SK-N-SH (cell line): ENCODE data around the gene NTPCR. TPM values are rescaled to one million over a fixed set of nuclear protein-coding genes. Genes with fewer than 3 reads are reported as not detected.

Experiments
- CTCF ChIA-PET: fragments of 300-600, 350-600 bp; formaldehyde crosslinking; extraction: SDS; loops from one replicate; lab custom pipeline; 2021; lab: Yijun Ruan, JAX
- POLR2A ChIA-PET: fragments of 350-600 bp; sonication (Branson Sonifier 250); formaldehyde crosslinking; extraction: SDS; loops from one replicate; lab custom pipeline; 2020; ENCODE audit warnings: antibody characterized with exemption, inconsistent platforms; lab: Yijun Ruan, JAX
- DNase-seq: peaks from one replicate; pipeline ENCODE4 v3.0.0; 2012
- H2AFZ ChIP-seq: fragments of 200-600 bp; sonication (generic); 2 replicates; pipeline ENCODE4 v1.8.1; 2016; ENCODE audit warnings: antibody characterized with exemption, mild to moderate bottlenecking, low read depth
- H3F3A ChIP-seq: fragments of 200-600 bp; sonication (generic); replicated peaks from 2 replicates; pipeline ENCODE3; 2016; ENCODE audit warnings: antibody characterized with exemption, mild to moderate bottlenecking; ENCODE audit not compliant: insufficient read depth
- H3K27ac ChIP-seq, 2 experiments: fragments of 200-500 bp in 1 of 2; fragments of 200-600 bp in 1 of 2; sonication (Bioruptor generic) in 1 of 2; sonication (generic), shearing (Covaris generic) in 1 of 2; 2 replicates each; pipeline versions ENCODE4 v1.5.1 to v1.6.1; 2014 to 2016; ENCODE audit warnings: low read depth in 2 of 2, inconsistent platforms in 1 of 2, low read length in 1 of 2, mild to moderate bottlenecking in 1 of 2, mixed read lengths in 1 of 2
- H3K27me3 ChIP-seq: fragments of 200-600 bp; sonication (generic), shearing (Covaris generic); 2 replicates; pipeline ENCODE4 v1.6.1; 2016; ENCODE audit warnings: mixed run types; ENCODE audit not compliant: insufficient read depth
- H3K36me3 ChIP-seq, 2 experiments: fragments of 200-500 bp in 1 of 2; fragments of 200-600 bp in 1 of 2; sonication (Bioruptor generic) in 1 of 2; sonication (generic) in 1 of 2; replicated peaks in 1 of 2; 2 replicates each; pipeline versions ENCODE3 to v1.5.1; 2014 to 2016; ENCODE audit warnings: low read length in 1 of 2, mild to moderate bottlenecking in 1 of 2; ENCODE audit not compliant: insufficient read depth in 2 of 2, control insufficient read depth in 1 of 2
- H3K4me1 ChIP-seq, 2 experiments: fragments of 200-500 bp in 1 of 2; fragments of 200-600 bp in 1 of 2; sonication (Bioruptor generic) in 1 of 2; sonication (generic), shearing (Covaris generic) in 1 of 2; 2 replicates each; pipeline versions ENCODE4 v1.5.1 to v1.6.1; 2014 to 2016; ENCODE audit warnings: low read depth in 1 of 2, low read length in 1 of 2, mixed run types in 1 of 2; ENCODE audit not compliant: insufficient read depth in 2 of 2, control insufficient read depth in 1 of 2
- H3K4me2 ChIP-seq: fragments of 200-600 bp; sonication (generic), shearing (Covaris generic); 2 replicates; pipeline ENCODE4 v1.6.1; 2017; ENCODE audit warnings: mixed run types
- H3K4me3 ChIP-seq, 2 experiments: fragments of 200-500 bp in 1 of 2; fragments of 200-600 bp in 1 of 2; sonication (Bioruptor generic) in 1 of 2; sonication (generic), shearing (Covaris generic) in 1 of 2; 2 replicates each; pipeline versions ENCODE4 v1.5.1 to v1.8.1; 2014 to 2016; ENCODE audit warnings: low read depth in 2 of 2, inconsistent platforms in 1 of 2, low read length in 1 of 2, mild to moderate bottlenecking in 1 of 2, mixed read lengths in 1 of 2, moderate library complexity in 1 of 2
- H3K79me2 ChIP-seq: fragments of 200-600 bp; sonication (generic); 2 replicates; pipeline ENCODE4 v1.8.1; 2017; ENCODE audit warnings: mild to moderate bottlenecking; ENCODE audit not compliant: insufficient read depth
- H3K9ac ChIP-seq: fragments of 200-600 bp; sonication (generic); 2 replicates; pipeline ENCODE4 v1.6.1; 2017; ENCODE audit warnings: mixed run types
- H3K9me2 ChIP-seq: fragments of 200-600 bp; sonication (generic); 2 replicates; pipeline ENCODE4 v1.6.1; 2017; ENCODE audit warnings: mixed run types
- H3K9me3 ChIP-seq: fragments of 200-600 bp; sonication (generic); 2 replicates; pipeline ENCODE4 v1.6.1; 2017; ENCODE audit warnings: mixed run types, mild to moderate bottlenecking, moderate library complexity
- H4K20me1 ChIP-seq: fragments of 200-600 bp; sonication (generic); 2 replicates; pipeline ENCODE4 v1.6.1; 2017; ENCODE audit warnings: mild to moderate bottlenecking, mixed run types; ENCODE audit not compliant: insufficient read depth
- CHD2 ChIP-seq: fragments of 150-350 bp; IDR thresholded peaks from 2 replicates; pipeline ENCODE4 v1.6.1; 2018; ENCODE audit warnings: low read length; ENCODE audit not compliant: partially characterized antibody
- ELF1 ChIP-seq: IDR thresholded peaks from 2 replicates; pipeline ENCODE4 v1.4.0; 2012
- EP300 ChIP-seq, 2 experiments: IDR thresholded peaks; 2 replicates each; pipeline versions ENCODE4 v1.4.0 to v1.6.1; 2012; ENCODE audit warnings: borderline replicate concordance in 1 of 2, low read depth in 1 of 2, low read length in 1 of 2
- FOXJ3 ChIP-seq: sonication (generic); formaldehyde crosslinking; IDR thresholded peaks from 2 replicates; pipeline ENCODE4 v1.5.1; 2020; ENCODE audit warnings: mild to moderate bottlenecking, missing genetic modification reagents
- FOXM1 ChIP-seq: IDR thresholded peaks from 2 replicates; pipeline ENCODE4 v1.4.0; 2012; ENCODE audit warnings: low read depth, mild to moderate bottlenecking
- GATA2 ChIP-seq: sonication (generic); formaldehyde crosslinking; IDR thresholded peaks from 2 replicates; pipeline ENCODE4 v1.5.0; 2020; ENCODE audit warnings: mild to moderate bottlenecking, missing genetic modification reagents
- MXI1 ChIP-seq: IDR thresholded peaks from 2 replicates; pipeline ENCODE4 v1.6.1; 2012; ENCODE audit warnings: mild to moderate bottlenecking, low read depth, low read length, improper control_type of control experiment
- NFIC ChIP-seq: IDR thresholded peaks from 2 replicates; pipeline ENCODE4 v1.4.0; 2012; ENCODE audit warnings: borderline replicate concordance
- POLR2AphosphoS5 ChIP-seq: IDR thresholded peaks from 2 replicates; pipeline ENCODE4 v1.6.1; 2012; ENCODE audit warnings: low read depth, low read length
- RAD21 ChIP-seq: IDR thresholded peaks from 2 replicates; pipeline ENCODE4 v1.6.1; 2012; ENCODE audit warnings: mild to moderate bottlenecking, low read length
- RCOR1 ChIP-seq: fragments of 150-350 bp; IDR thresholded peaks from 2 replicates; pipeline ENCODE4 v1.6.1; 2017; ENCODE audit warnings: antibody characterized with exemption, low read length
- RFX5 ChIP-seq: IDR thresholded peaks from 2 replicates; pipeline ENCODE4 v1.6.1; 2012; ENCODE audit warnings: mild to moderate bottlenecking, improper control_type of control experiment, low read length
- SMC3 ChIP-seq: IDR thresholded peaks from 2 replicates; pipeline ENCODE4 v1.6.1; 2012; ENCODE audit warnings: low read depth, low read length, improper control_type of control experiment
- YY1 ChIP-seq: IDR thresholded peaks from 2 replicates; pipeline ENCODE4 v1.4.0; 2012; ENCODE audit warnings: low read depth, mild to moderate bottlenecking
- WGBS: methylation state at CpG from one replicate; pipeline ENCODE4 v1.1.6; 2017; ENCODE audit warnings: low lambda C conversion rate; 5-methylcytosine and 5-hydroxymethylcytosine counted together
- polyA plus RNA-seq, 3 experiments: library from polyadenylated mRNA; depleted of rRNA; stranded (reverse); fragments of >200 nt; gene quantifications; 2 replicates each; pipeline ENCODE4 v1.2.3, GENCODE V29; 2012
- TF ChIP-seq, protein P1 (sequence below): fragments of 150-350 bp; IDR thresholded peaks from 2 replicates; pipeline ENCODE4 v1.6.1; 2016; ENCODE audit warnings: mild to moderate bottlenecking, low read depth, low read length
- TF ChIP-seq, protein P2 (sequence below): fragments of 150-350 bp; IDR thresholded peaks from 2 replicates; pipeline ENCODE4 v1.6.1; 2017; ENCODE audit warnings: antibody characterized with exemption, low read length, low read depth, borderline replicate concordance
- TF ChIP-seq, protein P3 (sequence below): IDR thresholded peaks from 2 replicates; pipeline ENCODE4 v1.6.1; 2012; ENCODE audit warnings: mild to moderate bottlenecking, low read depth, low read length, moderate library complexity
- TF ChIP-seq, protein P4 (sequence below): IDR thresholded peaks from 2 replicates; pipeline ENCODE4 v1.4.0; 2012; ENCODE audit warnings: low read depth
- TF ChIP-seq, protein P5 (sequence below): IDR thresholded peaks from 2 replicates; pipeline ENCODE4 v1.4.0; 2012; ENCODE audit warnings: low read depth, borderline replicate concordance

NTPCR gene
- polyA plus RNA-seq, 1 of the 3 experiments (the other 2 are of a cell fraction), result 20.8 TPM

DNA sequence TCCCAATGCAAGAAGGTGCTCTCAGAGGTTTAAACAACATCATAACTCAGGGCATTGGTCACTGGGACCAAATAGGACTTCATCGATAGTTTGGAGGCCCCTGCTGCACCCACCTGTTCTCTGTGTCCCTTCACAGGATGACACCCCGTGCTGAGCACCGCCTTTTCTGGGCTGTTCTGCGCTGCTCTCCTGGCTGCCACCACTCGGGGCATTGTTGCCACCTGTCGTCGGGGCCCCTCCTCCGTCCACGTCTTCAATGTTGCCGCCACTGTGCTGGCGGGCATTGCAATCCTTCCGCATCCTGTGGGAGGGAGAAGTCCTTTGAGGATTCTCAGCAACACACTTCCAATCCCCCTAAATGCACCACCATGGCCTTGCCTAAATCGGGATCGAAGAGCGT is 47.7 kb downstream of the NTPCR start:
- CTCF ChIA-PET, result interaction anchor here (1.5 kb wide), 1 partner anchor 45 kb away, joined by 4 read pairs; no protein-coding TSS in a partner anchor
- TF ChIP-seq RAD21, result no peak
- TF ChIP-seq, protein P1, sequence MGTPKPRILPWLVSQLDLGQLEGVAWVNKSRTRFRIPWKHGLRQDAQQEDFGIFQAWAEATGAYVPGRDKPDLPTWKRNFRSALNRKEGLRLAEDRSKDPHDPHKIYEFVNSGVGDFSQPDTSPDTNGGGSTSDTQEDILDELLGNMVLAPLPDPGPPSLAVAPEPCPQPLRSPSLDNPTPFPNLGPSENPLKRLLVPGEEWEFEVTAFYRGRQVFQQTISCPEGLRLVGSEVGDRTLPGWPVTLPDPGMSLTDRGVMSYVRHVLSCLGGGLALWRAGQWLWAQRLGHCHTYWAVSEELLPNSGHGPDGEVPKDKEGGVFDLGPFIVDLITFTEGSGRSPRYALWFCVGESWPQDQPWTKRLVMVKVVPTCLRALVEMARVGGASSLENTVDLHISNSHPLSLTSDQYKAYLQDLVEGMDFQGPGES, result no peak
- TF ChIP-seq POLR2AphosphoS5, result no peak
- no peak for TF ChIP-seq RCOR1
- no peak for TF ChIP-seq ELF1
- TF ChIP-seq CHD2, result no peak
- no peak for TF ChIP-seq FOXJ3 (CRISPR knock-in tag)
- no peak for TF ChIP-seq EP300 (IDR thresholded peaks at IDR 0.05; ENCODE audit: borderline replicate concordance in 1 of 2, low read depth in 1 of 2, low read length in 1 of 2)
- TF ChIP-seq, protein P2, sequence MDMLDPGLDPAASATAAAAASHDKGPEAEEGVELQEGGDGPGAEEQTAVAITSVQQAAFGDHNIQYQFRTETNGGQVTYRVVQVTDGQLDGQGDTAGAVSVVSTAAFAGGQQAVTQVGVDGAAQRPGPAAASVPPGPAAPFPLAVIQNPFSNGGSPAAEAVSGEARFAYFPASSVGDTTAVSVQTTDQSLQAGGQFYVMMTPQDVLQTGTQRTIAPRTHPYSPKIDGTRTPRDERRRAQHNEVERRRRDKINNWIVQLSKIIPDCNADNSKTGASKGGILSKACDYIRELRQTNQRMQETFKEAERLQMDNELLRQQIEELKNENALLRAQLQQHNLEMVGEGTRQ, result no peak
- no peak for TF ChIP-seq RFX5
- no peak for TF ChIP-seq NFIC
- no peak for TF ChIP-seq YY1
- TF ChIP-seq, protein P3, sequence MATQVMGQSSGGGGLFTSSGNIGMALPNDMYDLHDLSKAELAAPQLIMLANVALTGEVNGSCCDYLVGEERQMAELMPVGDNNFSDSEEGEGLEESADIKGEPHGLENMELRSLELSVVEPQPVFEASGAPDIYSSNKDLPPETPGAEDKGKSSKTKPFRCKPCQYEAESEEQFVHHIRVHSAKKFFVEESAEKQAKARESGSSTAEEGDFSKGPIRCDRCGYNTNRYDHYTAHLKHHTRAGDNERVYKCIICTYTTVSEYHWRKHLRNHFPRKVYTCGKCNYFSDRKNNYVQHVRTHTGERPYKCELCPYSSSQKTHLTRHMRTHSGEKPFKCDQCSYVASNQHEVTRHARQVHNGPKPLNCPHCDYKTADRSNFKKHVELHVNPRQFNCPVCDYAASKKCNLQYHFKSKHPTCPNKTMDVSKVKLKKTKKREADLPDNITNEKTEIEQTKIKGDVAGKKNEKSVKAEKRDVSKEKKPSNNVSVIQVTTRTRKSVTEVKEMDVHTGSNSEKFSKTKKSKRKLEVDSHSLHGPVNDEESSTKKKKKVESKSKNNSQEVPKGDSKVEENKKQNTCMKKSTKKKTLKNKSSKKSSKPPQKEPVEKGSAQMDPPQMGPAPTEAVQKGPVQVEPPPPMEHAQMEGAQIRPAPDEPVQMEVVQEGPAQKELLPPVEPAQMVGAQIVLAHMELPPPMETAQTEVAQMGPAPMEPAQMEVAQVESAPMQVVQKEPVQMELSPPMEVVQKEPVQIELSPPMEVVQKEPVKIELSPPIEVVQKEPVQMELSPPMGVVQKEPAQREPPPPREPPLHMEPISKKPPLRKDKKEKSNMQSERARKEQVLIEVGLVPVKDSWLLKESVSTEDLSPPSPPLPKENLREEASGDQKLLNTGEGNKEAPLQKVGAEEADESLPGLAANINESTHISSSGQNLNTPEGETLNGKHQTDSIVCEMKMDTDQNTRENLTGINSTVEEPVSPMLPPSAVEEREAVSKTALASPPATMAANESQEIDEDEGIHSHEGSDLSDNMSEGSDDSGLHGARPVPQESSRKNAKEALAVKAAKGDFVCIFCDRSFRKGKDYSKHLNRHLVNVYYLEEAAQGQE, result no peak
- TF ChIP-seq, protein P4, sequence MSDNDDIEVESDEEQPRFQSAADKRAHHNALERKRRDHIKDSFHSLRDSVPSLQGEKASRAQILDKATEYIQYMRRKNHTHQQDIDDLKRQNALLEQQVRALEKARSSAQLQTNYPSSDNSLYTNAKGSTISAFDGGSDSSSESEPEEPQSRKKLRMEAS, result no peak
- TF ChIP-seq, protein P5, sequence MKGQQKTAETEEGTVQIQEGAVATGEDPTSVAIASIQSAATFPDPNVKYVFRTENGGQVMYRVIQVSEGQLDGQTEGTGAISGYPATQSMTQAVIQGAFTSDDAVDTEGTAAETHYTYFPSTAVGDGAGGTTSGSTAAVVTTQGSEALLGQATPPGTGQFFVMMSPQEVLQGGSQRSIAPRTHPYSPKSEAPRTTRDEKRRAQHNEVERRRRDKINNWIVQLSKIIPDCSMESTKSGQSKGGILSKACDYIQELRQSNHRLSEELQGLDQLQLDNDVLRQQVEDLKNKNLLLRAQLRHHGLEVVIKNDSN, result no peak
- no peak for TF ChIP-seq GATA2 (CRISPR knock-in tag)
- no peak for TF ChIP-seq MXI1
- TF ChIP-seq FOXM1, result no peak
- no peak for TF ChIP-seq SMC3
- TF ChIP-seq, all 33 proteins: peak for 0
- no peak for DNase-seq

More for the DNA sequence above, 47.7 kb downstream of the NTPCR start:
- Histone ChIP-seq H4K20me1 (no peaks in the 10 kb centered on the region), H2AFZ (no peak overlapping the region), H3K36me3 (peaks cover 3 to 16% of the 10 kb centered on the region in 2 experiments), H3K4me3 (no peak overlapping the region), H3K9ac (no peak overlapping the region), H3K4me2 (no peak overlapping the region), H3K79me2 (no peaks in the 10 kb centered on the region), H3F3A (no peaks in the 10 kb centered on the region), H3K27ac (no peak overlapping the region), H3K4me1 (no peaks in the 10 kb centered on the region), H3K27me3 (no peaks in the 10 kb centered on the region), H3K9me2 (no peaks in the 10 kb centered on the region), H3K9me3 (no peaks in the 10 kb centered on the region)
- WGBS, result 93% methylated on average over 15 of the region's 15 CpGs
- POLR2A ChIA-PET, result no interaction called here
